UCSD-AML1 (cell line): ENCODE results near the gene LILRB1.
"Not testable (repeated sequence)": the region's sequence is repeated elsewhere in the genome, so short reads cannot be mapped to it uniquely, and the experiment has no call there.

Source experiments
- DNase-seq: peaks from one replicate; lab custom pipeline; 2025; ENCODE audit not compliant: unreplicated experiment; lab: John Stamatoyannopoulos, UW

LILRB1 gene

DNA sequence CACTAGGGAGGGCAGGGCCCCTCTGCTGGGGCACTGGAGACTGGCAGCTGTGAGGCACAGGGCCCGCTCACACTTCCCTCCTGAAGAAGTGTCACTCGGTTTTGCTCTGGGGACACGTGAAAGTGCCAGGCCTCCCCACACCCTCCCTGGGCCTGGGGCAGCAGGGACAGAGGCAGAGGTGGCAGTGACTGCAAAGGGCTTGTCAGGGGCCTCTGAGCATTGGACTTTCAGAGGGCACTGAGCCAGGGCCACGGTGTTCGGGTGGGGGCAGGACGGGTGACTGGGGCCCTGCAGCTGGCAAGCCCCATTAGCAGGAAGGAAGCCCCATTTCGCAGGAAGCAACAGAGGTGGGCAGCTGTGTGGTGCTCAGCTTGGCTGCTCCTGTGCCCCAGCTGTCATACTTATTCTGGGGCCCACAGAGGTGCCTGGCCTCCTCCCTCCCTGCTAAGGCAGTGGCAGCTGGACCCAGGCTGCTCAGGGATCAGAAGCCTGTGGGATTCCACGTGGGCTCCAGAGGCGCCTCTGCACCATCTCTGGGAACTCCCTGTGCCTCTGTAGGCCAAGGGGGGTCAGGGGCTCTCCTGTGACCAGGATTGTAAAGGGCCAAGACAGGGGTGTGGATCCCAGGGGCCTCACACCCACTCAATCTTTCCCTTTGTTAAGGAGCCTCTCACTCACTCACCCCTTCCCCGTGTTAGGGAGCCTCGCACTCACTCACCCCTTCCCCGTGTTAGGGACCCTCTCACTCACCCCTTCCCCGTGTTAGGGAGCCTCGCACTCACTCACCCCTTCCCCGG is 5.2 kb upstream of the LILRB1 start:
- DNase-seq = not testable (repeated sequence)

DNA sequence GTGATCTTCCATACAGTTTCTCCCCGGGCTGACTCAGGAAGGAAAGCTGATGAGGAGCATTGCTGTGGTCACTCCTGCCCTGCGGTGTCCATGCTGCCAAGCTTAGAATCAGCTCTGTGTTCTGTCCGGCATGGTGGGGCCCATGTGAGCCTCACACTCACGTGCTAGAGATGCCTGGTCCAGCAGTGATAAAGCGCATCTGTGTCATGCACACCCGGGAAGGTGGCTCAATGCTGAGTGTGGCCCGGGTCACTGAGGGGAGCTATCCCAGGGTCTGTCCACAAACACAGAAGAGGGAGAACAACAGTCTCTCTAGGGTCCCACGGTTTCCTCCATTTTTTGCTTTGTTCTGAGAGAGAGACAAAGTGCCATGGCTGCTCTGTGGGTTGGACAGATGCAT is 3.5 kb upstream of the LILRB1 start:
- no peak for DNase-seq

DNA sequence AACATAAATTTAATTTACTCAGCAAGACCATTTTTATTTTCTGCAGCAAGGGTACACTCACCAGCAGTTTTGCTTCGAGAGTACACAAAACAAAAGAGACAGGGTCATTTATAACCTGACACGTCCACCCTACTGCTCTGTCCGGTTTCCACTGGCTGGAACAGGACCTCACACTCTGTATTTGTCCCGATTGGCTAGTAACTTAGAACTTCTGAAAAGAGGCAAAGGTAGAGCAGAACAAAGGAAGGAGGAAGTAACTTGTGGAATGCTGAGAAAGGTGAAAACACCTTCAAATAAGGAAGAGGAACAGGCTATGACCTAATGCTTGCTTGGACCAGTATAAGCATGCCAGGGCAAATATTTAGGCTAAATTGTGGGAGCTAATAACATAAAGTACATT is 2.4 kb upstream of the LILRB1 start:
- DNase-seq = not testable (repeated sequence)

DNA sequence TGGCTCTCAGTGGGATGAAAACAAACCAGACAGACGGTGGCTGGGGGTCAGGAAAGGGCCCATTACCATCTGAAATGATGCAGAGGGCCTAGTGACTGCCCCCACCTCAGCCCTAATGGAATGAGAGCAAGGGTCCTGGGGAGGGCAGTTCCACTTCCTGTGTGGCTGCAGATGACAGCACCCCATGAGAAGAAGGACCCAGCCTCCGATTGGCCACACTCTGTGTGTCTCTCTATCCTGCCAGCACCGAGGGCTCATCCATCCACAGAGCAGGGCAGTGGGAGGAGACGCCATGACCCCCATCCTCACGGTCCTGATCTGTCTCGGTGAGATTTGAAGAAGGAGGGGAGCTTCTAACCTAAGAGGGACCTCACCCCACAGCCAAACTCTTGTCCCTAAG is 498 bp downstream of the LILRB1 start:
- DNase-seq = no peak

DNA sequence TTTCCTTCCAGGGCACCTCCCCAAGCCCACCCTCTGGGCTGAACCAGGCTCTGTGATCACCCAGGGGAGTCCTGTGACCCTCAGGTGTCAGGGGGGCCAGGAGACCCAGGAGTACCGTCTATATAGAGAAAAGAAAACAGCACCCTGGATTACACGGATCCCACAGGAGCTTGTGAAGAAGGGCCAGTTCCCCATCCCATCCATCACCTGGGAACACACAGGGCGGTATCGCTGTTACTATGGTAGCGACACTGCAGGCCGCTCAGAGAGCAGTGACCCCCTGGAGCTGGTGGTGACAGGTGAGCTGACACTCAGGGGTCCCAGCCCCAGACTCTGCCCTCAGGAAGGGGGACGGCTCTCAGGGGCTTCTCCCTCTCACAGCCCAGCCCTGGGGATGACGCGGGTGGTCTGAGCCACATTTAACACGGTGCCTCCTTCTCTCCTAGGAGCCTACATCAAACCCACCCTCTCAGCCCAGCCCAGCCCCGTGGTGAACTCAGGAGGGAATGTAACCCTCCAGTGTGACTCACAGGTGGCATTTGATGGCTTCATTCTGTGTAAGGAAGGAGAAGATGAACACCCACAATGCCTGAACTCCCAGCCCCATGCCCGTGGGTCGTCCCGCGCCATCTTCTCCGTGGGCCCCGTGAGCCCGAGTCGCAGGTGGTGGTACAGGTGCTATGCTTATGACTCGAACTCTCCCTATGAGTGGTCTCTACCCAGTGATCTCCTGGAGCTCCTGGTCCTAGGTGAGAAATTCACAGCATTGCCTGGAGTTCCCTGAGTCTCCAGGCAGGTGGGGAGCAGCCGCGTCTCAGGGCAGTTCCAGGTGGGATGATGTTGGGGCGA is 1.4 kb downstream of the LILRB1 start:
- not testable (repeated sequence) for DNase-seq

DNA sequence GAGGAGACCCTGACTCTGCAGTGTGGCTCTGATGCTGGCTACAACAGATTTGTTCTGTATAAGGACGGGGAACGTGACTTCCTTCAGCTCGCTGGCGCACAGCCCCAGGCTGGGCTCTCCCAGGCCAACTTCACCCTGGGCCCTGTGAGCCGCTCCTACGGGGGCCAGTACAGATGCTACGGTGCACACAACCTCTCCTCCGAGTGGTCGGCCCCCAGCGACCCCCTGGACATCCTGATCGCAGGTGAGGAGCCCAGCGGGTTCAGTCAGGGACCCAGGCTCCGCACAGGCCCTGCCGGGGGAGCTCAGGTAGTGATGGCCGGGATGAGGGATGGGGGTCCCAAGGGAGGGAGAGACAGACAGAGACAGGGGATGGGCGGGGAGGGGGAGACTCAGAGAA is 2.2 kb downstream of the LILRB1 start:
- not testable (repeated sequence) for DNase-seq

DNA sequence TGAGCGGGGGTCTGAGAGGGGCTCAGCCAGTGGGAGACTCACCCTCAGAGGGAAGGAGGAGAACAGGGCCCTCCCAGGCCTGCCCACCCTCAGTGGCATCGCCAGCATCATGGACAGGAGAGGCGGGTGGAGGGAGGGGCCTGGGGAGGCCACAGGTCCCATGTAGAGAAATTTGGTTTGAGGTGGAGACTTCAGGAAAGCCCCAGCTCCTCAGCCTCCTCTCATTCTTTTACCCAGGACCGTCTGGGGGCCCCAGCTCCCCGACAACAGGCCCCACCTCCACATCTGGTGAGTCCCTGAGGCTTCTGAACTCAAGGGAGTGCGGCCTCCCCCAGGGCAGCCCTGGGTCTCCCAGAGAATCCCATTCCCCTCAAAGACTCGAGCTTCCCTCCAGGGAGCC is 3.1 kb downstream of the LILRB1 start:
- DNase-seq = no peak

DNA sequence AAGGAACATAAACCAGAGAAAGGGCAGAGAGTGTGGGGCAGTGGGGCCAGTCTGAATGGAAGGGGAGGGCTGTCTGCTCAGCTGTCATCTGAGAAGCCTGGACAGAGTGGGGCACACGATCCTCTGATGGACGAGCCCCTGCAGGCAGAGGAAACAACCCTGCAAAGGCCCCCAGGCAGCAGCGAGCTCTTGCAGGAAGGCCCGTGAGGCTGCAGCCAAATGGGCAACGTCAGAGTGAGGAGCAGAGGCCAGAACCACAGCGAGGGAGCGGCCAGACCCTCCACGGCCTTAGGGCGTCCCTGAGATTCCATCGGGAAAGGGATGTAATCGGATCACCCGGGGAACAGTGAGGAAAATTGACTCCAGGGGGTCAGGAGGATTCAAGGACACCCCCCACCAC is 5.8 kb downstream of the LILRB1 start:
- not testable (repeated sequence) for DNase-seq

DNA sequence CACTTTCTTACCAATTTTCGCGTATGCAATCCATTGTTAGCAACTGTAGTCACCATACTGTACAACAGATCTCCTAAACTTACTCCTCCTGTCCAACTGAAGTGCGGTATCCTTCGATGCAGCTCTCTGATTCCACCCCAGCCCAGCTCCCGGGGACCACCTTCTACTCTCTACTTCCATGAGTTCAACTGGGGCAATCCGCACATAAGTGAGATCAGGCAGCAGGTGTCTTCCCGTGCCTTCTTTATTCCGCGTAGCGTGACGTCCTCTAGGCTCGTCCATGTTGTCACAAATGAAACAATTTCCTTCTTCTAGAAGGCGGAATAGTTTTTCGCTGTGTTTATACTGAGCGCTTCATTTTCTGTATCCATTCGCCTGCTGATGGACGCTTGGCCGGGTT is 8.4 kb downstream of the LILRB1 start:
- DNase-seq = no peak

DNA sequence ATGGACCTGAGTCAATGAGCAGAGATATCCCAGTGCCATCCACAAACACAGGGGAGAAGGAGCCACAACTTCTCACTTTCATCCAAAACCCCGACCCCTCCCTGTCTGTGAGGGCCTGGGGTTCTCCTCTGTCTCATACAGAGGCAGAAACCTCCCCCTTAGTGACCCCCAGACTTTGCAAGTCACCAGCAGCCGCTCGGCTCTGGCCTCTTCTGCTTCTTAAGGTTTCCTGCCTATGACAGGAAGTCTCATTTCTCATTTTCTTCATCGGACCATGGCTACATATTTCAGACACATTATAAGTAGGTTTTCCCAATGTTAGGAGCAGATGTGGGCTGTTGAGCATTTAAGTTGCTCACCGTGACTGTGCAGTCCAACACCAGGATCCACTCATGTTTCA is 12.7 kb downstream of the LILRB1 start:
- DNase-seq = not testable (repeated sequence)

DNA sequence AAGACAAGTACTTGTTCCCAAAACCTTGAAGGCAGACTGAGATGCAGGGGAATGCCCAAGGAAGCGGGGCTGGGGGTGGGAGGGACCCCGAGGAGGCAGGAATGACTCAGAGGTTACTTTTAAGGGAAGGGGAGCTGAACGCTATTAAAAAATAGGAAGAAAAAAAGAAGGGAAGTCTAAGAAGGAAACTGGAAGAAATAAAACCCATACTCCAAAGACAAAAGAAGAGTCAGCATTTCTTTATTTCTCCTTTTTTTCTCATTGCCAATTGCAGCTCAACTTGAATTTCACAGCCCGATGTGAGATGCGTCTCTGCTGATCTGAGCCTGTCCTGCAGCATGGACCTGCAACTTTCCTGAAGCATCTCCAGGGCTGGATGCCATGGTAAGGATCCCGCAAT is 13.3 kb downstream of the LILRB1 start:
- DNase-seq = not testable (repeated sequence)

DNA sequence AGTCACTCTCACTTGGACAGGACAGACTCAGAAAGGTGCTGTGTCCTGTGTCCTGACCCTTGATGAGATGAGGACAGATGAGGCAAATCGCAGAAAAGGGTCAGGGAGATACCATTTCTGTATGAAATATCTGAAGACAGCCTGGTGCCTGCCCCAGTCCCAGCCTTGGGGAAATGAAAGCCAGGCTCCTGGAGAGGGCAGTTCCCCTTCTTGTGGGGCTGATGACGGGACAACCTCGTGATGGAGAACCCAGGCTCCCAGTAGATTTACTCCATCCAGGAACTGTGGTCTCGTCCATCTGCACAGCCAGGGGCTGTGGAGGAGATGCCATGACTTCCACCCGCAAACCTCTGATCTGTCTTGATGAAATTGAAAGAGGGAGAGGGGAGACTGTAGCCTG is 13.8 kb downstream of the LILRB1 start:
- DNase-seq = no peak

DNA sequence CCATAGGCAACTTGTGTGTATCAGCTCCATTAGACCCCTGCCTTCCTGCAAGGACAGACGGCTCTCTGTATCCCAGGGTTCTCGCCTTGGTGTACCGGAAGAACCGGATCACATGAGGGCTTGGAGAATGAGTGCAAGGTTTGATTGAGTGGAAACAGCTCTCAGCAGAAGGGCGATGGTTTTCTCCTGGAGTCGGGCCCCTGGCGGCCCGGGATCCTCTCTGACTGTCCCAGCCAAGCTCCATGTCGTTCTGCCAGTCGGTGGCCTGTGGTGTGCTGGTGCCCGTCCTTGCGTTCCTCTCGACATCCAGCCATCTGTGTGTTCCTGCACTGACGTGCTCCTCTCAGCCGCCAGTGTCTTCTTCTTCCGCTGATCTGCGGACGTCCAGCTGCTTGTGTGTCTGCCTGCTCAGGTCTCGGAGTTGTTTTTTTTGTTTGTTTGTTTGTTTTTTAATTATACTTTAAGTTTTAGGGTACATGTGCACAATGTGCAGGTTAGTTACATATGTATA is 16.1 kb downstream of the LILRB1 start:
- DNase-seq = no peak

DNA sequence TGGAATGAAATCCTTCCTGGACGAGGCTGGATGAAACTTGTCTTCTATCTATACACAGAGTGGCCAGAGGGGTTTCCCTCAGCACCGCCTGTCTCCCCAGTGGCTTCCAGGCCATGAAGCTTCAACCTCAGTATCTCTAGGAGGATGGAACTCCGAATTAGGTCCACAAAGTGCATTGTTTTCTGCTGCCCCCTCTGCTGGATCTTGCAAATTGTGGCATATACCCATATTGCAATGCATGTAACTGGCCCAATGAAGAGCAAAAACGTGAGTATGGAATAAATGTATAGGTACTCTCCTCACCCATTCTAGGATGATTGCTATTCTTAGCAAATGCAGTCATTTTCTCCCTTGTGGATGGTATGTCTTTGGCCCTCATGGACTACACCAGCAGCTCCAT is 17.8 kb downstream of the LILRB1 start:
- DNase-seq = no peak

DNA sequence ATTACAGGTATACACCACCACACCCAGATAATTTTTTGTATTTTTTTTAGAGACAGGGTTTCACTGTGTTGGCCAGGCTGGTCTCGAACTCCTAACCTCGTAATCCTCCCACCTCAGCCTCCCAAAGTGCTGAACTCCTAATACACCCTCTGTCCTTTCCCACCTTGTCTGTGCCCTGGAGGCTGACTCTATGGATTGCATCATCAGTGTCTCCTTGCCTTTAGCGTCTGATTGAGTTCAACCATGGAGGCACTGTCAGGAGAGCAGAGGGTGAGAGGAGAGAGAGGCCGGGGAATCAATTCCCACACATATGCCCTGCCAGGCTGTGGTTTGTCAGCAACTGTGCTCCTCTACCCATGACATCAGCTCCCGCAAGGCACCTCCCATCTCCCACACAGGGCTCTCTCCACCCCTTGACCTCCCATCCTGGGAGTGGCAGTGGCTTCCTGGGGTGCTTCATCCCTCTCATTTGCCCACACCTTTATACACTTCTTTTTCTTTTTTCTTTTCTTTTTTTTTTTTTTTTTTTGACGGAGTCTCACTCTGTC is 19.9 kb downstream of the LILRB1 start:
- DNase-seq = no peak

DNA sequence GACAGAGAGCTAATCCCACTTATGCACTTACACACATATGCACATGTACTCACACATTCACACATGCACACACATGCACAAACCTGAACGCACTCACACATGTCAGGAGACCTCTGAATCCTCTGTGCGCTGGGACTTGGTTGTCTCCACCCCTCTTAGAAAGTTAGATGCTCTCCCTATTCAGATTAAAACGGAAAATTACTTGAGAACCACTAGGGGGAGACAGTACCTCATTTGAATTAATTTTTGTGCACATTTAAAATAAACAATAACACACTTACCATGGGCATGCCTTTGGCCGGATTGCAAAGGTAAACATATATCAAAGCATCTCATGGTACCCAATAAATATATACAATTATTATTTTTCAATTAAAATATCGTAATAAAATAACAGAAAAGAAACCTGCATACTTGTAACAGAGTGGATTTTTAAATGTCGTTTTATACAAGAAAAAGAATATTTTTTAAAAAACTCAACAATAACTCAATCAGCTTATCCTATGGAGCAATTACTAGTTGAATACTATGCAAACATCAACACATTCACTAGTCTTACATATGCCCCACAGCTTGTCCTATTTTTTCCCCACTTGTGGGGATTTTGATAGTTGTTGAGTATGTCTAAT is 23.0 kb downstream of the LILRB1 start:
- no peak for DNase-seq

DNA sequence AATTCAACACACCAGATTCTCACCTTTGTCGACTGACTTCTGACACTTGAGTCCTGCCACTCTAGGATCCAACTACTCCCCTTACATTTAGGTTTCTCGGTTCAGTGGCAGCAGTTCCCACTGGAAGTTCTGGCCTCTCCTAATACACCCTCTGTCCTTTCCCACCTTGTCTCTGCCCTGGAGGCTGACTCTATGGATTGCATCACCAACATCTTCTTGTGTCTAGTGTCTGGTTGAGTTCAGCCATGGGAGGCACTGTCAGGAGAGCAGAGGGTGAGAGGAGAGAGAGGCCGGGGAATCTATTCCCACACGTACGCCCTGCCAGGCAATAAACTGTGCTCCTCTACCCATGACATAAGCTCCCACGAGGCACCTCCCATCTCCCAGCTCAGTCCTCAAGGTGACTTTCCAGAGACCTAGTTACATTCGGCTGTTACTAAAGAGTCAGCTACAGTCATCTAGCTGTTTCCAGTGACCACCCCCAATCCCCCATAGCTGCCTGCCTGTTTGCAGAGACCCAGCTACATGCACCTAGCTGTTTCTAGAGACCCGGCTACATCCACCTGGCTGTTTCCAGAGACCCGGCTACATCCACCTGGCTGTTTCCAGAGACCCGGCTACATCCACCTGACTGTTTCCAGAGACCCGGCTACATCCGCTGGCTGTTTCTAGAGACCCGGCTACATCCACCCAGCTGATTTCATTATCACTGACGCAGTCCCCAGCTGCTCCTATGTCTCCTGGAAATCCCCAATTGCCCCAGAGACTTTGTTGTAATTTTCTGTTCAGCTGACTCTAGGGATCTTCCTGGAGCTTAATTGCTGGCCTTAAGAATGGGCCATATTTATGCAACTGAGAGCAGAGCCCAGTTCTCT is 24.4 kb downstream of the LILRB1 start:
- no peak for DNase-seq

DNA sequence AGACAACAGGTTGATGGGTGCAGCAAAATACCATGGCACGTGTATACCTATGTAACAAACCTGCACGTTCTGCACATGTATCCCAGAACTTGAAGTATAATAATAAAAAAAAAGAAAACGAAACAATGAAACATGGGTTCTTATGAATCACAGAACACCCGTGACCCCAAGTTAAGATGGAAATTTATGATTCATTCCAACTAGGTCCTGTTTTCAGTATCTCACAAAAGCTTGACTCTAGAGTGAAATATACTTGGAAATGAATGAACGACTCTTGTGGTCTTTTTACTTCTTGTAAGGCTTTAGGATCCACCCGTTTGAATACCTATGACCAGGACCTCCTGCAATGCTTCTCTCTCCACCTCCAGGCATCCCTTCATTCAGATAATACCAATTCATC is 29.0 kb downstream of the LILRB1 start:
- DNase-seq = no peak

DNA sequence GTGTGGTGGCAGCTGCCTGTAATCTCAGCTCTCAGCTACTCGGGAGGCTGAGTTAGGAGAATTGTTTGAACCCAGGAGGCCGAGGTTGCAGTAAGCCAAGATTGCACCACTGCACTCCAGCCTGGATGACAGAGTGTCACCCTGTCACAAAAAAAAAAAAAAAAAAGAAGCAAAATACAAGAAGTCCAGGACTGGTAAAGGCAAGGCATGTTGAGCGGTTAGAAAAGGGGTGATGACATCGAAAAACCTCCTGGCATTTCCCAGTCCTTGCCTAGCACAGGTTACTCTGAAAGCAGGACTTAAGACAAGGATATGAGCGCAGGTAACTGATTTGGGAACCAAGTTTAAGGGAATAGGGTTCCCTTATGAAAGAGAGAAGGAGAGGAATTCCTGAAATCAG is 30.0 kb downstream of the LILRB1 start:
- no peak for DNase-seq

DNA sequence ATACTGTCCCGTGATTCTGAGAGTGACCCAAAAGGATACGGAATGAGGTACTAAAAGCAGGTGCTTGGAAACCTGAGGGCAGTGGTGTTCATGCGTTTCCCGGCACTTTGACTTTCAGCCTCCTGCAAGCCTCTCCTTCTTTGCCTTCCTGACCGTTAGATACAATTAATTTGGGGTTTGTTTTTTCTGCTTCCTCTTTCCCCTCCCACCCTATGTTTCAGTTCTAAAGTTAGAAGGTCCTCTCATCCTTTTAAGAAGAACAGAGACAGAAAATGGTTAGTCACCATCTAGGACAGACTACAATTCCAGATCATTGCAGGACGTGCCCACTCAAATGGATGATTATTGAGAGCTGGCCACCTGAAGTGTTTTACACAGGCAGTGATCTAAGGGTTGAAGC is 30.7 kb downstream of the LILRB1 start:
- DNase-seq = no peak
